VCaP (cell line): Measurements from ENCODE around the gene GALNS.
A peak's percentile ranks its signal among the peaks of the same experiment; 100 is the strongest.

Experiments
- H3K27ac ChIP-seq: fragments of 450-650 bp; 2 replicates; pipeline ENCODE4 v1.5.1; 2017
- CTCF ChIP-seq: fragments of 450-650 bp; conservative IDR thresholded peaks from 2 replicates; pipeline ENCODE4 v1.5.1; 2017; ENCODE audit warnings: mild to moderate bottlenecking, moderate library complexity

The GALNS gene

GRCh38 chr16:88810912-88811768 is 45.6 kb downstream of the GALNS start:
- peak overlapping the region; percentile 68 for H3K27ac ChIP-seq
- no peak for TF ChIP-seq CTCF

- TF ChIP-seq CTCF = no peak
- peak overlapping the region; percentile 68 for H3K27ac ChIP-seq
Measured at GRCh38 chr16:88810166-88810911, 46.4 kb downstream of the GALNS start.

GRCh38 chr16:88809676-88810165 is 47.0 kb downstream of the GALNS start:
- TF ChIP-seq CTCF = no peak
- no peak overlapping the region for H3K27ac ChIP-seq

GRCh38 chr16:88809068-88809675 is 47.6 kb downstream of the GALNS start:
- H3K27ac ChIP-seq = no peak overlapping the region
- TF ChIP-seq CTCF = no peak

- no peak for TF ChIP-seq CTCF
- H3K27ac ChIP-seq = no peak overlapping the region
Measured at GRCh38 chr16:88807626-88808453, 48.9 kb downstream of the GALNS start.

GRCh38 chr16:88807142-88807625 is 49.6 kb downstream of the GALNS start:
- H3K27ac ChIP-seq = no peak overlapping the region
- no peak for TF ChIP-seq CTCF
